ENCODE measurements around the gene OTC.

Gene OTC

DNA sequence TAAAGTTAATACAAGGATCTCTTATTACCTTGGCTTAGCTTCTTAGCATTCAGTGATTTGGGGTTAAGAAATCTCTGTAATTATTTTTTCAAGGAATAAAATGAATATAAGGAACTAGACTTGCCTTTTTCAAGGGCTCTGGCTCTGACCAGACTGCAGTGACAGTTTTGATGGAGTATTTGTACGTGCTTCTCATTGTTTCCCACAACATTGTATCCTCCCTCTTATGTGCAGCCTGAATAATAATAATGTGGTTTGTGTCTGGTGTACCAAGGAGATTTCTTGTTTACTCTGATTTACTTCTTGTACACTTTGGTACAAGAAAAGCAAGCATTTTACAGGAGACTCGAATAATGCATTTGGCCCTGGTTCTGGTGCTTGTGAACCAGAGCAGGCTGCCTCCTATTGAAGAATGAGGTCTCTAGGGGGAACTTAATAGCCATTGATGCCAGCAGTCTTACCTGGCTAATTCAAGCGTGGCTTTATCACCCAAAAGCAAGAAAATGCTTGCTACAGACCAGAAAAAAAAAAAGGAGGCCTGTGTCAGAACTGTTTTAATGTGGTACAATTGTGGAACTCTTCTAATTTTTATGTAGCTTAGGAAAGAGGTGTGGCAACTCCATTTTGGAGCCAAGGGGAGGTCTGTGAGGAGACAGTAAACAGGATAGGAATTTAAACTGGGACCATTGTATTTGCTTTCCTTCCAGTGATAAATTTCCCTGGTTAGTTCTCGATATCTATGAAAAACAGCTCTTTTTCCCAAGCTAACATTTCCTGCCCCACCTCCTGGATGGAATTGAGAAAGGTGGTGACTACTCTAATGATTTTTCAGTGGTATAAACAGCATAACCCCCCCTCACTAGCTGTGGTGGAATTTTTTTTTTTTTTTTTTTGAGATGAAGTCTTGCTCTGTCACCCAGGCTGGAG lies 5.6 kb downstream of the OTC start:
- DNase-seq, result no peak

- DNase-seq, result no peak
Observed at GRCh38 chrX:38363046-38363445, 10.6 kb downstream of the OTC start.

GRCh38 chrX:38365954-38366353 lies 13.6 kb downstream of the OTC start:
- DNase-seq, result no peak

DNA sequence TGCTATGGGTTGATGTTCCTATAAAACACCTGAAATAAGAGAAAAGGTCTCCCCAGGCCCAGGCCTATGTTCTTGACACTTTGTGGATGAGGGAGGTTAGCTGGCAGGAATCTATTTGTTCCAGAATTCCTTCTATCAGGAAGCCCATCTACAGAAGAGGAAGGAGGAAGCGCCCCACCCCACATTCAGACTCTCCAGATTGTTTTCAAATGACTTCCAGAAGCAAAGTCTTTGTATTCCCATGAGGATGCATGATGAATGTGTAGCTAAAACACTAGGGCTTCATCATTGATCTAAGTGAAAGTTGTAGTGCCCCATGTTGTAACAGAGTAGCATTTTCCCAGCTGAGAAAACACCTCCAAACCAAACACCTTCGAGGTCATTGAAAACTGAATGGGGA lies 16.4 kb downstream of the OTC start:
- no peak for DNase-seq

- no peak for DNase-seq
Observed at GRCh38 chrX:38371641-38372040, 19.2 kb downstream of the OTC start.

- no peak for DNase-seq
Observed at GRCh38 chrX:38374431-38374830, 22.0 kb downstream of the OTC start.

DNA sequence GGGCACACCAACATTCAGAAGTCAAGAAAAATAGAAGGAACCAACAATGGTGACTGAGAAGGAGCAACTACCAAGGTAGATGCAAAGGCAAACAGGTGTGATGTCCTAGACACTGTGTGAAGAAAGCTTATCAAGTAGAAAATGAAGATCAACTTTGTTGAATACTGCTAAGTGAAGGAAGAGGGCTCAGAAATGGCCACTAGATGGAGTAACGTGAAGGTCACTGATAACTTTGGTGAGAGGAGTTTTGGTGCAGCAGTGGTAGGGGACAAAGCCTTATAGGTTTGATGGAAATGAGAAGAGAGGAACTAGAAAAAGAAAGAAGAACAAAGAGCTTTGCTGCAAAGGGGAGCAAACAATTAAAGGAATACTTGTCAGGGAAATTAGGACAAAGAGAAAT lies 23.5 kb downstream of the OTC start:
- no peak for DNase-seq

DNA sequence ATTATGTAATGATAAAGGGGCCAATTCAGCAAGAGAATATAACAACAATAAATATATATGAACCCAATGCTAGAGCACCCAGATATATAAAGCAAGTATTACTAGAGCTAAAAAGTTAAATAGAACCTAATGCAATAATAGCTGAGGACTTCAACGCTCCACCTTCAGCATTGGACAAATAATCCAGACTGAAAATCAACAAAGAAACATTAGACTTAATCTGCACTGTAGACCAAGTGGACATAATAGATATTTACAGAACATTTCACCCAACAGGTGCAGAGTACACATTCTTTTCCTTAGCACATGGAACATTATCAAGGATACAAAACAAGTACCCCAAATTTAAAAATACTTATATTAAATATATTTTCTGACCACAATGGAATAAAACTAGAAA lies 24.3 kb downstream of the OTC start:
- no peak for DNase-seq

DNA sequence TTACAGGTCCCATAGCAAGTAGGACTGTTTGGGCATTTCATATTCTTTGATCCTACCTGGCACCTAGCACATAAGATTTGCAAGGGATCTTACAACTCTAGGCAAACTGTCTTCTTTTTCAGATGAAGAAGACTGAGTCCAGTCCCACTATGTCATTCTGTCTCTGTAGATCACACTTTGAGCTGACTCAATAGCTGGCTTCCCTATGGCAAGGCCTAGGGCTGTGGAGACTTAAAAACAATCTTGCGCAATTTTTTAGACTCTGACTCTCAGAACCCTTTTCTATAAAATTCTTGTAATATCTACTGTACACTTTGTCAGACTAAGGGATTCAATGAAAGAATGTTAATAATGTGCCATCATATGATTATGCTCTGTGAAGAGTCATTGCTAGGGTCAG lies 26.7 kb downstream of the OTC start:
- DNase-seq, result no peak

- no peak for DNase-seq
Observed at GRCh38 chrX:38382663-38383062, 30.3 kb downstream of the OTC start.

DNA sequence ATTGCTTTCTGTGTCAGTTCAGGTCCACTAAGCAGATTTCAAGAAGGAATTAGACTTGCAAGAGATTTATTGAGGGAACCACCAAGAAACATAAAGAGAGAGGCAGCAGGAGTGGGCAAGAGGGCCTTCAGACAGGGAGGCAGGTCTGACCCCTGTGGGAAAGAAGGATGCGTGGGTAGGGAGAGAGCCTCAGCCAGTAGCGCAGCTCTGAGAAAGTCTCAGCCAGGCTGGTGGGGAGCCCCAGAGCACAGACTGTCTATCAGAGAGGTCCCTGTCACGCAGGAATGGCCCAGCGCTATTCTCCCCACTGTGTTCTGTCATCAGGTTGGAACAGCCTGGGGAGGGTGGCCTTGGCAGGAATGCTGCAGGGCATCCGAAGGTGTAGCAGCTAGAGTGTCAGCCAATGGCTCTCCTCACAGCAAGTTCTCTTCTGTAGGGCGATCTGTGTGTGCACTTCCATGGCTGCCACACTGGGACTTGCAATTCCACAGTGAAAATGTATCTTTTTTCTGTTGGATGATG lies 48.0 kb downstream of the OTC start:
- DNase-seq, result no peak

DNA sequence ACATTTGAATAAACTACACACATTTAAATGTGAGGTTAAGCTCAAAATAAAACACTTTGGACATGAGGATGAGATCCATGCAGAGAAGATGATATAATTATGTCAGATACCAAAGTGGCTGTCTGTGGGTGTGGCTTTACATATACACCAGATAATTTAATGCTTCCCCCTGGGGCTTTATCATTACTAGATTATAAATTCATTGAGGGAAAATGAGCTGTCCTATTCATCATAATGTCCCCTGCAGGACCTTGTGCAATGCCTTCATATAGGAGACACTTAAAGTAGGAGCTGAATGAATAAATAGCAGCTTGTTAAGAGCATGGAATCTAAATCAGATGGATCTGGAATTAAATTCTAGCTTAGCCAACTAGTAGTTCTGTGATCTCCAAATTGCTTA lies 49.7 kb downstream of the OTC start:
- no peak for DNase-seq

DNA sequence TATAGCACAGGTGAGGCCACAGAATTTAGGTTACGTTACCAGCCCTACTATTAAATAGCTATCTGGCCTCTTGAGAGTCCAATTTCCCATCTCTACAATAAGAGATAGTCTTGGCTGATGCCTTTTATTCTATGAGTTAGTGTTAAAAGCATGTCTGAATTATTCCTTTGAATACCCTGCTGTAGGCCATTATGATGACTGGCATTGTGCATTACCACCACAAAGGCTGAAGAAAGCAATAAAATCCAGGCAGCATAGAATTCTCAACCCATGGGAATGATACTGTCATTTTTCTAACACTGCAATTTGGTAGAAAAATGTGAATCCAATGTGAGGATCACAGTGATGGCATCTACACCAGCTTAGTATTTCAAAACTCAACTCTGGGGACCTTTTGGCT lies 51.4 kb downstream of the OTC start:
- DNase-seq, result no peak

DNA sequence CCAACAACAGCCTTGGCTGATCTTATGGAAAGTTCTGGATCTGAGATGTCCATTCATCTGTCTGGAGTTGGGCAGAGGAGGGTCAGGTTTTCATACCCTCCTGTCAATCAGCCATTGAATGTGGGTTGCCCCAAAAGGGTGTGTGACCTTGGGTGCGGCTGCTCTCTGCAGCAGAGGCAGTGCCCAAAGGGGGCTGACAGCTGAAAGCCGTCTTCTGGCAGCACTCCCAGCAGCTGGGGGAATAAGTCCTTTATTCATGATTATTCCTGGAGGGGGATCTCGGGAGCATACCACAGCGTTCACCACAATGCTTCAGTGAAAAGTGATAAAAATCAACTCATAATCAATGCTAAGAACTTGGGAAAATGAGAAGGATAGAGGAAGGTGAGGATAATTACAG lies 54.7 kb downstream of the OTC start:
- no peak for DNase-seq

DNA sequence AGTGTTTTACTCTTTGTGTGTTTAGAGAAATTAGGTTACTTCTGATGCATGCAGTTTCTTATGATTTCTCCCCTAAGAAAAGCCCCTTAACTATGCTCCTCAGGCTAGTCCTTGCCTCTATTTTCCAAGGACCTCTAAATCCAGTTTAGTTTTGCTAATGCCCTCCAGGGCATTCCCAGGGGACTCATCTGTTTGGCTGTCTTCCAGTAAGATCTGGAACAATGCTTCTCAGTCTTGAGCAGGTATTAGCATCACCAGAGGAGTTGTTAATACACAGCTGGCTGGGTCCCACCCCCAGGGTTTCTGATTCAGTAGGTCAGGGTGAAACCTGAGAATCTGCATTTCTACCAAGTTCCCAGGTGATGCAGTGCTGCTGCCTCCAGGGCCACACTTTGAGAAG lies 56.9 kb downstream of the OTC start:
- DNase-seq, result no peak

DNA sequence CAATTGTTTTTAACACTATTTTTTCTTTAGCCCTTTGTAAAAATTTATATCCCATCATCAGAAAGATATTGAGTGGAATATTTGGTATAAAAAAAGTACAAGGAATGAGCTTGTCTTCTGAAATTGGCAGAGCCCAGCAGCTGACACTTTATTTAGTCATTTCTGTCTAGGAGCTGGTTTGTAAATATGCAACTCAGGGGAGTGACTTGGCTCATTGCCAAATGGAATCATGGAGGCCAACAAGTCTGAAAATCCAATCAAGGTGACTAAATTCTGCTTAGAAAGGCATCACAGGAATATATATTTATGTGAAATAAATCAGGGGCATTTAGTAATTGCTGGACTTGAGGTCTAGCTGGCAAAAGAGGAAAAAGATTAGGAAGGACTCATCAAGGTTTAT lies 74.4 kb downstream of the OTC start:
- peak; percentile 9 for DNase-seq

DNA sequence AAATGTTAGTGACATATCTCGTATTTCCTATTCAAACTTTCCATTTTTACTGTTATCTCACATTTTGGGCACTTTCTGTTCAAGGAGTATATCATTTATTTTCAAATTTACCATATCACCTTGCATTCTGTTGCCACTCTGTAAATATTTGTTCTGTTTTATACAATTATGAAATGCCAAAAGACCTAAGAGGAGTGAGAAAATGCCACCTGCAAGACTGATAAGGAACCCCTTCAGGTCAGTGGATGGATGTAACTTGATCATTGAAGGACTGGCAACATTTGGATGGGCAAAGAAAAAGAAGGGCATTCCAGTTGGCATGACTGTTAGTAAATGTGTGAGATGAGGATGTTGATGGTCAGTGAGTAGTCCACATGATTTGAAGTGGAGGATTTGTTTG lies 79.1 kb downstream of the OTC start:
- DNase-seq, result no peak

DNA sequence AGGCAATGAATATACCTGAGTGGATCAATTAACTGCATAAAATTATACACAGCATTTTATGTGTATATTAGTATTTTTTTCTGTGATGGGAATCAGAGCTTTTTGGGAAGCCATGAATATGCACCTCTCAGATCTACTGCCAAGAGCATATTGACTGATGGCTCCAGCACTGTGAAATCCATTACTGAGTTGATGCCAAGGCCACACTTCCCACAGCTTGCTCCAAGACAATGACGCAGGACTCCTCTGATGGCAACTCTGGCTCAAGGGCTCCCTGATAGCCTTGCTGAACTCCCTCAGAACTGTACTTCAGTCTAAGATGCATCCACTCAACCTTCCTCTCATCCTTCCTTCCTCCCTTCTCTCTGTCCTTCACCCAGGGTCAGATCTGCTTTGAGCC lies 82.7 kb downstream of the OTC start:
- DNase-seq, result no peak

- no peak for DNase-seq
Observed at GRCh38 chrX:38437093-38437492, 84.7 kb downstream of the OTC start.

- no peak for DNase-seq
Observed at GRCh38 chrX:38438321-38438720, 85.9 kb downstream of the OTC start.

DNA sequence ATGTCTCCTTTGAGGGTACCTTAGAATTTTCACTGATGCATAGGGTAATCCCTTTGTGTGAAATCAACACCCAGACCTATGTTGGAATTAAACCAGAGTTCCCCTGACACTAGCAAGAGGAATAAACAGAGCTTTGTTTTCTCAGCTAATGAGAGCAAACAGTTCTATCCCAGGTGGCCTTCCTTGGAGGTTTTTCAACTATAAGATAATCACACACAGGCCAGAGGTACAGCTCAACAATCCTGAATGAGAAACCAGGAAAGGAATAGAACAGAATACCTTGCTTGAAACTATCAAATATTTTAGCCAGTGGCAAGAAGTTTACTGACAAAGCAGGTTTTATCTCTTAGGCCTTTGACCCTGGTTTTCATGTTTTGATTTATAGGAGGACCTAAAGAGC lies 100.2 kb downstream of the OTC start:
- DNase-seq, result peak; percentile 6

DNA sequence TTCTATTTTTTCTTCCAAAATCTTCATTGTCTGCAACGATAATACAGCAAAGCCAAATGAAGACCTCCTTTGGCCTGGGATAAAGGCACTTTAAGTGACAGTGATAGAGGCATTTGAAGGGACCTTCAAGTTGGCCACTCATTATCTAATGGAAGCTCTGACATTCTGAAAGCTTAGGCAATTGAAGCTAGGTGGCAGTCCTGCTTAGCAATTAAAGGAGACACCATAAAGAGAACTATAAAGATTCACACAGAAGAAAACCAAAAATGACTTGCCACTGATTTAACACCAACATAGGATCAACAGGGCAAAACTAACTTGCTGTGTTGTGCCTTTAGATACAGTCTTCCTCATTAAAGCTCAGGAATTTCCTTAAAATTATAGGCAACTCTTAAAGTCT lies 105.7 kb downstream of the OTC start:
- no peak for DNase-seq

GRCh38 chrX:38462257-38462656 lies 109.9 kb downstream of the OTC start:
- no peak for DNase-seq

- no peak for DNase-seq
Observed at GRCh38 chrX:38465686-38466085, 113.3 kb downstream of the OTC start.

GRCh38 chrX:38468563-38469157 lies 116.3 kb downstream of the OTC start:
- DNase-seq, result no peak
